Stomach (tissue), 4 donors: ENCODE data around the gene SLC1A2.

Experiments
- CTCF ChIP-seq, 7 experiments: fragments of 450-650 bp in 4 of 7; fragments of 200-600 bp in 3 of 7; sonication (generic) in 3 of 7; IDR thresholded peaks; one replicate each; pipeline ENCODE4 v1.5.1; 2016 to 2019; ENCODE audit warnings: antibody characterized with exemption in 7 of 7, control low read depth in 2 of 7, mild to moderate bottlenecking in 1 of 7
- EP300 ChIP-seq: sonication (generic); formaldehyde crosslinking; IDR thresholded peaks from one replicate; pipeline ENCODE4 v1.6.1; 2017; ENCODE audit warnings: antibody characterized with exemption
- POLR2A ChIP-seq, 4 donors: fragments of 450-650 bp; IDR thresholded peaks; one replicate each; pipeline ENCODE4 v1.6.1; 2016; ENCODE audit warnings: antibody characterized with exemption in 4 of 4, control low read depth in 2 of 4, mild to moderate bottlenecking in 1 of 4, moderate library complexity in 1 of 4
- POLR2AphosphoS5 ChIP-seq, 3 donors: sonication (generic); formaldehyde crosslinking; IDR thresholded peaks; one replicate each; pipeline ENCODE4 v1.6.1; 2016; ENCODE audit warnings: antibody characterized with exemption in 3 of 3

- TF ChIP-seq CTCF (IDR thresholded peaks at IDR 0.05) (no peak), POLR2AphosphoS5 (IDR thresholded peaks at IDR 0.05) (no peak), POLR2A (IDR thresholded peaks at IDR 0.05) (no peak), EP300 (no peak)
These were observed at the start of gene SLC1A2 for GRCh38 chr11:35419184-35419829.
